Measurements from ENCODE around the gene ZNF330. TPM values are rescaled to one million over a fixed set of nuclear protein-coding genes. Genes with fewer than 3 reads are reported as not detected.

The ZNF330 gene
- polyA plus RNA-seq, 1 donor: 33.1 TPM

GRCh38 chr4:141233673-141234072 is 13.0 kb downstream of the ZNF330 start:
- DNase-seq (ENCODE audit: low read depth): no peak

GRCh38 chr4:141238186-141238585 is 17.5 kb downstream of the ZNF330 start:
- DNase-seq (ENCODE audit: low read depth): no peak

GRCh38 chr4:141240259-141240658 is 19.6 kb downstream of the ZNF330 start:
- DNase-seq (ENCODE audit: low read depth): no peak

GRCh38 chr4:141240671-141241070 is 20.0 kb downstream of the ZNF330 start:
- no peak for DNase-seq (ENCODE audit: low read depth)

- no peak for DNase-seq (ENCODE audit: low read depth)
Observed at GRCh38 chr4:141241986-141242385, 21.3 kb downstream of the ZNF330 start.

GRCh38 chr4:141244419-141244818 is 23.7 kb downstream of the ZNF330 start:
- DNase-seq (ENCODE audit: low read depth): no peak

- no peak for DNase-seq (ENCODE audit: low read depth)
Observed at GRCh38 chr4:141246243-141246642, 25.5 kb downstream of the ZNF330 start.

- no peak for DNase-seq (ENCODE audit: low read depth)
Observed at GRCh38 chr4:141246683-141247429, 26.2 kb downstream of the ZNF330 start.

GRCh38 chr4:141247430-141247780 is 26.7 kb downstream of the ZNF330 start:
- no peak for DNase-seq (ENCODE audit: low read depth)

- no peak for DNase-seq (ENCODE audit: low read depth)
Observed at GRCh38 chr4:141248029-141248428, 27.3 kb downstream of the ZNF330 start.

GRCh38 chr4:141248486-141248885 is 27.8 kb downstream of the ZNF330 start:
- DNase-seq (ENCODE audit: low read depth): no peak

GRCh38 chr4:141254326-141254725 is 33.6 kb downstream of the ZNF330 start:
- no peak for DNase-seq (ENCODE audit: low read depth)

- no peak for DNase-seq (ENCODE audit: low read depth)
Observed at GRCh38 chr4:141255016-141255415, 34.3 kb downstream of the ZNF330 start.

GRCh38 chr4:141258558-141258957 is 37.9 kb downstream of the ZNF330 start:
- DNase-seq (ENCODE audit: low read depth): no peak

- no peak for DNase-seq (ENCODE audit: low read depth)
Observed at GRCh38 chr4:141275834-141276233, 55.1 kb downstream of the ZNF330 start.

GRCh38 chr4:141283152-141283551 is 62.5 kb downstream of the ZNF330 start:
- no peak for DNase-seq (ENCODE audit: low read depth)

GRCh38 chr4:141283563-141283962 is 62.9 kb downstream of the ZNF330 start:
- DNase-seq (ENCODE audit: low read depth): no peak

Other genes with a start within 250 kb of the ZNF330 start
- 36.4 TPM for gene RNF150, start 87.4 kb upstream of the ZNF330 start, polyA plus RNA-seq (ENCODE audit: insufficient read length)

Measured in forelimb muscle (tissue), 1 donor.